Neutrophil (primary cell): Measurements from ENCODE around the gene ILDR2.

Experiments
- H3K27ac ChIP-seq: fragments of 200-600 bp; sonication (generic); 2 replicates; pipeline ENCODE4 v1.5.1; 2016; ENCODE audit warnings: mild to moderate bottlenecking, moderate library complexity
- H3K27me3 ChIP-seq: fragments of 200-600 bp; sonication (generic); 2 replicates; pipeline ENCODE4 v1.6.0; 2016; ENCODE audit warnings: mild to moderate bottlenecking
- H3K36me3 ChIP-seq: fragments of 200-600 bp; sonication (generic); 2 replicates; pipeline ENCODE4 v1.5.1; 2017
- H3K4me1 ChIP-seq, 2 experiments: fragments of 200-600 bp in 1 of 2; sonication (generic) in 1 of 2; 1 replicate in 1 of 2; 2 replicates in 1 of 2; pipeline versions ENCODE4 v1.5.1 to v1.6.1; 2013 to 2016; ENCODE audit warnings: low read depth in 1 of 2, low read length in 1 of 2, mild to moderate bottlenecking in 1 of 2, moderate library complexity in 1 of 2; ENCODE audit not compliant: control insufficient read depth in 1 of 2, insufficient read depth in 1 of 2
- H3K4me3 ChIP-seq, 2 experiments: fragments of 200-600 bp in 1 of 2; sonication (generic) in 1 of 2; 1 replicate in 1 of 2; 2 replicates in 1 of 2; pipeline ENCODE4 v1.5.1; 2013 to 2016; ENCODE audit warnings: low read depth in 1 of 2, low read length in 1 of 2, mild to moderate bottlenecking in 1 of 2, moderate library complexity in 1 of 2
- H3K9me3 ChIP-seq: fragments of 200-600 bp; sonication (generic); 2 replicates; pipeline ENCODE4 v1.5.1; 2016
- CTCF ChIP-seq: fragments of 200-600 bp; sonication (generic); IDR thresholded peaks from 2 replicates; pipeline ENCODE4 v1.5.1; 2016; ENCODE audit warnings: antibody characterized with exemption

Gene ILDR2

DNA sequence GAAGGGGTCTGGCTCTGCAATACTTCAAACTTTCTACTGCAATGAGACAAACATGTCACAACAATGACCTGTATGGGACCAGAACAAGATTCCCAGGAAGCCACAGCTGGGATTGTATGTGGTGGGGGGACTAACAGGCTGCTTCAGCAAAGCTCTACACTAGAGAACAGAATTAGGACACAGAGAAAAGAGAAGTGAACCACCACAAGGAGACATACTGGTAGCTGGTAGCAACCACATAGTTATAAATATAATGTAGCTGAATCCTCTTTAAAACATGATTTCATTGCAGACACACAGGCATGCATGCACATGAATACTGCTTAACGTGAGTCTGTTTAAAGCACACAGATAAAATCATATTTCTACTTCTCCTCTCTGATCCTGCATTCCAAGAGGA is 3.5 kb upstream of the ILDR2 start:
- TF ChIP-seq CTCF = no peak
- Histone ChIP-seq H3K27ac (no peak overlapping the region), H3K9me3 (no peaks in the 10 kb centered on the region), H3K4me1 (peaks cover 6 to 9% of the 10 kb centered on the region in 2 experiments), H3K4me3 (no peak overlapping the region), H3K36me3 (no peaks in the 10 kb centered on the region), H3K27me3 (peaks cover 70% of the 10 kb centered on the region)

- H3K27me3 ChIP-seq = peaks cover 75% of the 10 kb centered on the region
- no peaks in the 10 kb centered on the region for H3K9me3 ChIP-seq
- no peak overlapping the region for H3K27ac ChIP-seq
- peaks cover 6 to 9% of the 10 kb centered on the region in 2 experiments for H3K4me1 ChIP-seq
- no peaks in the 10 kb centered on the region for H3K36me3 ChIP-seq
- H3K4me3 ChIP-seq = no peak overlapping the region
- TF ChIP-seq CTCF = no peak
Measured at GRCh38 chr1:166977951-166978350, 2.6 kb upstream of the ILDR2 start.

GRCh38 chr1:166974647-166975345 is 544 bp downstream of the ILDR2 start:
- no peak for TF ChIP-seq CTCF
- no peak overlapping the region for H3K4me3 ChIP-seq
- no peaks in the 10 kb centered on the region for H3K9me3 ChIP-seq
- no peaks in the 10 kb centered on the region for H3K36me3 ChIP-seq
- no peak overlapping the region for H3K27ac ChIP-seq
- H3K4me1 ChIP-seq = peaks cover 6 to 9% of the 10 kb centered on the region in 2 experiments
- H3K27me3 ChIP-seq = peaks cover 99% of the 10 kb centered on the region

- Histone ChIP-seq H3K27ac (no peak overlapping the region), H3K27me3 (peaks cover 90% of the 10 kb centered on the region)
Measured at GRCh38 chr1:166972826-166973225, 2.5 kb downstream of the ILDR2 start.

DNA sequence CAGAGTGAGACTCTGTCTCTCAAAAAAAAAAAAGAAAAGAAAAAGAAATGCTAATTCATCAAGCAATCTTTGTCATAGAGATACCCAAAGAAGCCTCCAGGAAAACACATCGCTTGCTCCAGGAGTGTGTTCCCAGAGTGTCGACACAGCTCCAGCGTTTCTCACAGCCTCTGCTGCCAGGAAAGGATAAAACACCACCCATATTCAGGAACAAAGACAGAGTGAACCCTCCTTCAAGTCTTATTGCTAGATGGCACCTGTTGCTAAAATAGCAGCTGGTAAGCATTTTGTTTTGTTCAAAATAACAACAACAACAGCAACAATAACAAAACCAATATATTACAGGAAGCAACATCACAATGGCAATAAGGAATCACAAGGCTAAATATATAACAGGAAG is 3.1 kb downstream of the ILDR2 start:
- TF ChIP-seq CTCF = no peak
- no peak overlapping the region for H3K27ac ChIP-seq

More at GRCh38 chr1:166972826-166973225, 2.5 kb downstream of the ILDR2 start:
- Histone ChIP-seq H3K4me3 (no peak overlapping the region), H3K4me1 (peaks cover 6 to 9% of the 10 kb centered on the region in 2 experiments), H3K9me3 (no peaks in the 10 kb centered on the region), H3K36me3 (no peaks in the 10 kb centered on the region)
- no peak for TF ChIP-seq CTCF

More for the DNA sequence above, 3.1 kb downstream of the ILDR2 start:
- Histone ChIP-seq H3K4me1 (peaks cover 6 to 9% of the 10 kb centered on the region in 2 experiments), H3K4me3 (no peak overlapping the region), H3K27me3 (peaks cover 89% of the 10 kb centered on the region), H3K36me3 (no peaks in the 10 kb centered on the region), H3K9me3 (no peaks in the 10 kb centered on the region)
